Ovary (tissue), 9 donors: ENCODE results near the gene DNAJC27. TPM values are rescaled to one million over a fixed set of nuclear protein-coding genes. Genes with fewer than 3 reads are reported as not detected.
A peak's percentile ranks its signal among the peaks of the same experiment; 100 is the strongest.

Experiments
- DNase-seq, 5 donors: peaks; one replicate each; pipeline ENCODE4 v3.0.0-alpha.2; 2019 to 2020
- H3K27ac ChIP-seq, 2 donors: fragments of 200-600 bp; one replicate each; pipeline versions ENCODE4 v1.5.1 to v1.8.0; 2019 to 2022
- H3K27me3 ChIP-seq: fragments of 200-600 bp; one replicate; pipeline ENCODE4 v1.8.0; 2022
- H3K36me3 ChIP-seq: fragments of 200-600 bp; sonication (generic); one replicate; pipeline ENCODE4 v1.5.1; 2019
- H3K4me1 ChIP-seq: one replicate; pipeline ENCODE4 v1.8.1; 2013; ENCODE audit warnings: mild to moderate bottlenecking, moderate library complexity; ENCODE audit not compliant: insufficient read depth
- H3K4me3 ChIP-seq: fragments of 200-600 bp; sonication (generic); one replicate; pipeline ENCODE4 v1.5.1; 2017
- H3K9me3 ChIP-seq, 2 donors: fragments of 200-600 bp in 1 of 2; sonication (generic) in 1 of 2; one replicate each; pipeline versions ENCODE4 v1.5.1 to v1.8.1; 2013 to 2019; ENCODE audit warnings: mild to moderate bottlenecking in 1 of 2, moderate library complexity in 1 of 2
- EP300 ChIP-seq: sonication (generic); formaldehyde crosslinking; IDR thresholded peaks from one replicate; pipeline ENCODE4 v1.6.1; 2017; ENCODE audit warnings: antibody characterized with exemption
- POLR2A ChIP-seq: fragments of 450-650 bp; IDR thresholded peaks from one replicate; pipeline ENCODE4 v1.6.1; 2017; ENCODE audit warnings: antibody characterized with exemption, mild to moderate bottlenecking, moderate library complexity
- WGBS, 3 donors: extraction: QIAGEN DNeasy Blood & Tissue Kit in 1 of 3; methylation state at CpG; one replicate each; pipeline versions ENCODE4 v1.1.5 to v1.1.7; 2013 to 2017; 5-methylcytosine and 5-hydroxymethylcytosine counted together
- intact Hi-C, 4 donors: fragments of 100-400 bp; cut with DNase I; formaldehyde crosslinking; loops; one replicate each; pipeline versions ENCODE4 v1.11.0 to v1.15.1; 2022 to 2023
- polyA plus RNA-seq, 2 donors: library from polyadenylated mRNA; stranded (reverse); fragments of 200-250 nt in 1 of 2; fragments of 350-450 nt in 1 of 2; fragmentation: Illumina TruSeq in 1 of 2; extraction: RNeasy Lipid Tissue Mini Kit (QIAGEN cat#74804) in 1 of 2; gene quantifications; one replicate each; pipeline ENCODE4 v1.2.3, GENCODE V29; 2013 to 2014
- total RNA-seq, 7 donors: library from RNA; depleted of rRNA in 2 of 7; stranded (reverse); fragments of >200 nt in 2 of 7; fragmentation: NEBNext Ultra II Directional in 3 of 7; extraction: Animal tissue kit (Norgen Biotek cat#: 25700) in 3 of 7; gene quantifications; one replicate each; pipeline versions ENCODE4 v1.1.0 to v1.2.4, GENCODE V29; 2016 to 2023
- TF ChIP-seq, protein P1 (sequence below), 3 donors: fragments of 450-650 bp in 2 of 3; fragments of 200-600 bp in 1 of 3; IDR thresholded peaks; one replicate each; pipeline versions ENCODE4 v1.5.1 to v1.8.0; 2016 to 2022; ENCODE audit warnings: antibody characterized with exemption in 3 of 3, mild to moderate bottlenecking in 1 of 3
- donor health status: DM: no; HTN: no; CAD: no; lungs with moderate emphysema.
- donor health status: DM: no; HTN: no; CAD: no.
- donor health status: Bipolar disorder and iron deficiency.
- donor health status: DM: yes; HTN: yes; CAD: no.
- donor health status: DM: no; HTN: no; CAD: no.
- donor health status: DM: yes; HTN: yes; CAD: no.

DNAJC27 gene
- total and polyA plus RNA-seq, 9 donors: 6.0 to 17.6 (median 12.9) TPM

DNA sequence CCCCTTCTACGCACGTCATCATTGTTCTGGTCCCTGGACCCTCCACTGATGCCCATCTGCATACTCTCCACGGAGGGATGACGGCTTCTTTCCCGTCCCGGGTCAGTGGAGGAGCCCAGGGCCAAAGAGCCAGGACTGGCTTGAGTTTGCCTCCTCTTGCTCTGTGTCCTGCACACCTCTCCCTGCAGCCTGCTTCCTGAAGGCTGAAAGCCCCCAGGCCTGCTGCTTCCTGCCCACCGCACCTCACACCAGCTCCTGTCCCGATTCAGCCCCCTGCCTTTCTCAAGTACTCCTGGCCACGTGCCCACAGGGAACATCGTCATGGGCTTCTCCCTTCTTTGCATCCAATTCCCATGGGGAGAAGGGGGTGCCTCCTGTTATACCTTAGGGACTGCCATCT, 58.8 kb downstream of the DNAJC27 start:
- no peak overlapping the region for H3K27ac ChIP-seq
- H3K27me3 ChIP-seq: no peaks in the 10 kb centered on the region
- intact Hi-C loops: no loop called here
- no peaks in the 10 kb centered on the region for H3K36me3 ChIP-seq
- no peaks in the 10 kb centered on the region for H3K9me3 ChIP-seq
- TF ChIP-seq EP300 (no peak), POLR2A (no peak)
- TF ChIP-seq, protein P1, sequence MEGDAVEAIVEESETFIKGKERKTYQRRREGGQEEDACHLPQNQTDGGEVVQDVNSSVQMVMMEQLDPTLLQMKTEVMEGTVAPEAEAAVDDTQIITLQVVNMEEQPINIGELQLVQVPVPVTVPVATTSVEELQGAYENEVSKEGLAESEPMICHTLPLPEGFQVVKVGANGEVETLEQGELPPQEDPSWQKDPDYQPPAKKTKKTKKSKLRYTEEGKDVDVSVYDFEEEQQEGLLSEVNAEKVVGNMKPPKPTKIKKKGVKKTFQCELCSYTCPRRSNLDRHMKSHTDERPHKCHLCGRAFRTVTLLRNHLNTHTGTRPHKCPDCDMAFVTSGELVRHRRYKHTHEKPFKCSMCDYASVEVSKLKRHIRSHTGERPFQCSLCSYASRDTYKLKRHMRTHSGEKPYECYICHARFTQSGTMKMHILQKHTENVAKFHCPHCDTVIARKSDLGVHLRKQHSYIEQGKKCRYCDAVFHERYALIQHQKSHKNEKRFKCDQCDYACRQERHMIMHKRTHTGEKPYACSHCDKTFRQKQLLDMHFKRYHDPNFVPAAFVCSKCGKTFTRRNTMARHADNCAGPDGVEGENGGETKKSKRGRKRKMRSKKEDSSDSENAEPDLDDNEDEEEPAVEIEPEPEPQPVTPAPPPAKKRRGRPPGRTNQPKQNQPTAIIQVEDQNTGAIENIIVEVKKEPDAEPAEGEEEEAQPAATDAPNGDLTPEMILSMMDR (IDR thresholded peaks at IDR 0.05): no peak
- 79 to 85% (median 84%) methylated on average over 10 of the region's 10 CpGs for WGBS, 3 donors
- DNase-seq: peak in 1 of 5 donors; percentile 36
- no peak overlapping the region for H3K4me3 ChIP-seq
- peaks cover 20% of the 10 kb centered on the region for H3K4me1 ChIP-seq

- DNase-seq: no peak
- no peaks in the 10 kb centered on the region for H3K27me3 ChIP-seq
- WGBS, 3 donors: 77 to 79% (median 79%) methylated on average over 7 of the region's 7 CpGs
- peaks cover 15% of the 10 kb centered on the region for H3K4me1 ChIP-seq
- intact Hi-C loops: no loop called here
- H3K27ac ChIP-seq: no peak overlapping the region
- no peak overlapping the region for H3K4me3 ChIP-seq
- no peaks in the 10 kb centered on the region for H3K36me3 ChIP-seq
- H3K9me3 ChIP-seq: no peaks in the 10 kb centered on the region
- TF ChIP-seq POLR2A (no peak), EP300 (no peak)
- TF ChIP-seq, protein P1 (IDR thresholded peaks at IDR 0.05): no peak
Measured at GRCh38 chr2:24912523-24912922, 59.2 kb downstream of the DNAJC27 start.

DNA sequence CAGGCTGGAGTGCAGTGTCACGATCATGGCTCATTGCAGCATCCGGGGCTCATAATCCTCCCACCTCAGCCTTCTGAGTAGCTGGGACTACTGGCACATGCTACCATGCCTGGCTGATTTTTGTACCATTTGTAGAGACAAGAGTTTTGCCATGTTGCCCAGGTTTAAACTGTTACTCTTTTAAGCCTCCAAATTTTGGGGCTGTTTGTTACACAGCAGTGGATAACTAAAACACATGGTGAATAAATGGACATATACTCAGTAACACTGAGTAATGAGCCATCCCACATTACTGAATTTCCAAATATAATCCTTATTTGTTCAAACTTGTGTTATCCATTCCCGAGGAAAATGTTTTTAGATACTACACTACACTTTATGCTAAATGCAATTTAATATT, 61.5 kb downstream of the DNAJC27 start:
- H3K4me1 ChIP-seq: peaks cover 7% of the 10 kb centered on the region
- intact Hi-C loops: no loop called here
- 97 to 99% (median 98%) methylated on average over 3 of the region's 3 CpGs for WGBS, 3 donors

GRCh38 chr2:24909555-24910177, 62.1 kb downstream of the DNAJC27 start:
- no peak for TF ChIP-seq POLR2A
- TF ChIP-seq, protein P1 (IDR thresholded peaks at IDR 0.05): no peak
- TF ChIP-seq EP300: no peak
- Histone ChIP-seq H3K27ac (no peak overlapping the region), H3K36me3 (no peaks in the 10 kb centered on the region), H3K9me3 (no peaks in the 10 kb centered on the region), H3K27me3 (no peaks in the 10 kb centered on the region), H3K4me3 (no peak overlapping the region), H3K4me1 (peaks cover 4% of the 10 kb centered on the region)
- intact Hi-C loops: loop anchor here in 1 of 4 donors (5.0 kb wide), 1 partner anchor 113 kb away; no protein-coding TSS in a partner anchor
- peak in 1 of 5 donors; percentile 8 for DNase-seq
- WGBS, 3 donors: 80 to 86% (median 82%) methylated on average over 5 of the region's 5 CpGs

More for the DNA sequence above, 61.5 kb downstream of the DNAJC27 start:
- no peak overlapping the region for H3K4me3 ChIP-seq
- H3K9me3 ChIP-seq: no peaks in the 10 kb centered on the region
- no peak for TF ChIP-seq POLR2A
- no peak for TF ChIP-seq EP300
- TF ChIP-seq, protein P1 (IDR thresholded peaks at IDR 0.05): no peak
- no peaks in the 10 kb centered on the region for H3K36me3 ChIP-seq
- no peaks in the 10 kb centered on the region for H3K27me3 ChIP-seq
- DNase-seq: no peak
- H3K27ac ChIP-seq: no peak overlapping the region
